Anterior cingulate cortex (tissue), 58 donors: Measurements from ENCODE around the gene C11orf24.

Experiments used
- DNase-seq, 58 donors: peaks; one replicate each; lab custom pipeline; 2025; lab: John Stamatoyannopoulos, UW

Gene C11orf24

GRCh38 chr11:68273026-68273738 lies 1.4 kb upstream of the C11orf24 start:
- DNase-seq: no peak

GRCh38 chr11:68271023-68271780 lies 571 bp downstream of the C11orf24 start:
- DNase-seq: peak in 21 of 58 donors; percentile 16 to 66 (median 31)

- no peak for DNase-seq
These were observed 1.4 kb downstream of the C11orf24 start for GRCh38 chr11:68270196-68271022.

GRCh38 chr11:68269414-68270081 lies 2.2 kb downstream of the C11orf24 start:
- no peak for DNase-seq

GRCh38 chr11:68267881-68268240 lies 3.9 kb downstream of the C11orf24 start:
- no peak for DNase-seq

GRCh38 chr11:68266936-68267880 lies 4.6 kb downstream of the C11orf24 start:
- no peak for DNase-seq

GRCh38 chr11:68266121-68266891 lies 5.5 kb downstream of the C11orf24 start:
- DNase-seq: peak in 15 of 58 donors; percentile 12 to 58 (median 34)

- DNase-seq: no peak
These were observed 6.8 kb downstream of the C11orf24 start for GRCh38 chr11:68264741-68265540.

- no peak for DNase-seq
These were observed 7.5 kb downstream of the C11orf24 start for GRCh38 chr11:68264244-68264643.

- DNase-seq: no peak
These were observed 8.2 kb downstream of the C11orf24 start for GRCh38 chr11:68263444-68264035.

GRCh38 chr11:68262544-68262827 lies 9.3 kb downstream of the C11orf24 start:
- no peak for DNase-seq

- no peak for DNase-seq
These were observed 9.8 kb downstream of the C11orf24 start for GRCh38 chr11:68261749-68262543.

GRCh38 chr11:68261006-68261405 lies 10.8 kb downstream of the C11orf24 start:
- DNase-seq: no peak

GRCh38 chr11:68260484-68260883 lies 11.3 kb downstream of the C11orf24 start:
- DNase-seq: no peak

GRCh38 chr11:68259122-68259959 lies 12.4 kb downstream of the C11orf24 start:
- no peak for DNase-seq

GRCh38 chr11:68258363-68258765 lies 13.4 kb downstream of the C11orf24 start:
- DNase-seq: no peak
